Thyroid gland (tissue), 4 donors: ENCODE results near the gene KCTD13. TPM values are rescaled to one million over a fixed set of nuclear protein-coding genes. Genes with fewer than 3 reads are reported as not detected.

Experiments
- DNase-seq, 2 donors: peaks; one replicate each; pipeline ENCODE4 v3.0.0-alpha.2; 2019
- H3K27ac ChIP-seq, 3 donors: fragments of 200-600 bp; sonication (generic); 1 replicate in 2 of 3; 2 replicates in 1 of 3; pipeline ENCODE4 v1.5.1; 2016 to 2019; ENCODE audit warnings: mild to moderate bottlenecking in 1 of 3, moderate library complexity in 1 of 3
- H3K27me3 ChIP-seq: fragments of 200-600 bp; sonication (generic); one replicate; pipeline ENCODE4 v1.5.1; 2019
- H3K36me3 ChIP-seq, 2 donors: fragments of 200-600 bp; sonication (generic); one replicate each; pipeline ENCODE4 v1.5.1; 2016 to 2019
- H3K4me1 ChIP-seq, 2 donors: fragments of 200-600 bp; sonication (generic); one replicate each; pipeline ENCODE4 v1.5.1; 2017 to 2019
- H3K4me3 ChIP-seq, 3 donors: fragments of 200-600 bp; sonication (generic); replicated peaks in 1 of 3; 1 replicate in 2 of 3; 2 replicates in 1 of 3; pipeline ENCODE4 v1.5.1; 2016; ENCODE audit warnings: mild to moderate bottlenecking in 1 of 3
- H3K9me3 ChIP-seq: fragments of 200-600 bp; sonication (generic); one replicate; pipeline ENCODE4 v1.5.1; 2017
- CTCF ChIP-seq, 6 experiments: fragments of 200-600 bp in 3 of 6; fragments of 450-650 bp in 3 of 6; sonication (generic) in 3 of 6; IDR thresholded peaks; one replicate each; pipeline ENCODE4 v1.5.1; 2016 to 2019; ENCODE audit warnings: antibody characterized with exemption in 6 of 6, mild to moderate bottlenecking in 2 of 6, inconsistent platforms in 1 of 6, moderate library complexity in 1 of 6
- POLR2A ChIP-seq, 2 donors: fragments of 450-650 bp; IDR thresholded peaks; one replicate each; pipeline ENCODE4 v1.6.1; 2017; ENCODE audit warnings: antibody characterized with exemption in 2 of 2, mild to moderate bottlenecking in 2 of 2, moderate library complexity in 1 of 2
- WGBS, 2 donors: methylation state at CpG; one replicate each; pipeline ENCODE4 v1.1.5; 2017; 5-methylcytosine and 5-hydroxymethylcytosine counted together
- intact Hi-C: fragments of 100-400 bp; cut with DNase I; formaldehyde crosslinking; loops from one replicate; pipeline ENCODE4 v1.15.1; 2023
- total RNA-seq, 4 donors: library from RNA; depleted of rRNA; stranded (reverse); fragments of >200 nt; gene quantifications; one replicate each; pipeline ENCODE4 v1.2.3, GENCODE V29; 2016

Gene KCTD13
- 10 to 100 TPM in 3 of 4 donors, 1 to 10 TPM in 1; 9.8 to 27.5 (median 15.5) TPM for total RNA-seq

- TF ChIP-seq POLR2A (IDR thresholded peaks at IDR 0.05) (peak in 1 of 2 donors; percentile 86), CTCF (IDR thresholded peaks at IDR 0.05) (no peak)
- Histone ChIP-seq H3K27me3 (no peaks in the 10 kb centered on the region), H3K4me1 (peaks cover 8 to 15% of the 10 kb centered on the region in 2 donors), H3K4me3 (peak within 1 kb of the TSS; percentile 38 to 93 (median 71)), H3K9me3 (no peaks in the 10 kb centered on the region), H3K36me3 (peaks cover 3 to 14% of the 10 kb centered on the region in 2 donors), H3K27ac (peak within 1 kb of the TSS; percentile 76 to 83 (median 80))
- DNase-seq: peak; percentile 79 to 80
- WGBS, 2 donors: 1% methylated on average over 33 to 49 of the region's 89 CpGs
- intact Hi-C loops: loop anchor here (10.0 kb wide), 1 partner anchor 111 kb away; the partner anchor contains the start of genes PAGR1 and PRRT2
Observed at GRCh38 chr16:29925781-29926710, at the start of gene KCTD13. KCTD13 (minus strand) TSS chr16:29926226; CDS start chr16:29926033, 193 bp downstream.

- no peaks in the 10 kb centered on the region for H3K9me3 ChIP-seq
- H3K4me1 ChIP-seq: peaks cover 15 to 33% of the 10 kb centered on the region in 2 donors
- intact Hi-C loops: no loop called here
- H3K4me3 ChIP-seq: peak overlapping the region; percentile 24 to 94 (median 66)
- WGBS, 2 donors: 63 to 73% methylated on average over 5 of the region's 5 CpGs
- TF ChIP-seq CTCF (IDR thresholded peaks at IDR 0.05) (no peak), POLR2A (IDR thresholded peaks at IDR 0.05) (no peak)
- peaks cover 24 to 31% of the 10 kb centered on the region in 2 donors for H3K36me3 ChIP-seq
- no peak for DNase-seq
- peak overlapping the region in 2 of 3 donors; percentile 8 to 75 for H3K27ac ChIP-seq
- H3K27me3 ChIP-seq: no peaks in the 10 kb centered on the region
Observed at GRCh38 chr16:29975134-29975538, 49.1 kb upstream of the KCTD13 start.

- no peaks in the 10 kb centered on the region for H3K9me3 ChIP-seq
- WGBS, 2 donors: 2 to 3% methylated on average over 21 to 23 of the region's 31 CpGs
- H3K27me3 ChIP-seq: no peaks in the 10 kb centered on the region
- intact Hi-C loops: no loop called here
- no peak for TF ChIP-seq CTCF (IDR thresholded peaks at IDR 0.05)
- no peak for TF ChIP-seq POLR2A (IDR thresholded peaks at IDR 0.05)
- peak overlapping the region; percentile 24 to 94 (median 66) for H3K4me3 ChIP-seq
- peaks cover 19 to 26% of the 10 kb centered on the region in 2 donors for H3K36me3 ChIP-seq
- peak; percentile 8 to 22 for DNase-seq
- H3K4me1 ChIP-seq: peaks cover 15 to 33% of the 10 kb centered on the region in 2 donors
- peak overlapping the region; percentile 58 to 85 (median 75) for H3K27ac ChIP-seq
Observed at GRCh38 chr16:29974291-29975133, 48.5 kb upstream of the KCTD13 start.

- DNase-seq: peak; percentile 99
- H3K27ac ChIP-seq: peak within 1 kb of the TSS; percentile 58 to 85 (median 75)
- TF ChIP-seq CTCF (IDR thresholded peaks at IDR 0.05) (no peak), POLR2A (IDR thresholded peaks at IDR 0.05) (peak in 1 of 2 donors; percentile 87)
- peaks cover 10 to 24% of the 10 kb centered on the region in 2 donors for H3K36me3 ChIP-seq
- intact Hi-C loops: no loop called here
- no peaks in the 10 kb centered on the region for H3K27me3 ChIP-seq
- 2 to 5% methylated on average over 37 to 60 of the region's 75 CpGs for WGBS, 2 donors
- peak within 1 kb of the TSS; percentile 24 to 94 (median 66) for H3K4me3 ChIP-seq
- no peaks in the 10 kb centered on the region for H3K9me3 ChIP-seq
- H3K4me1 ChIP-seq: peaks cover 15 to 33% of the 10 kb centered on the region in 2 donors
Observed at GRCh38 chr16:29973384-29974246, 47.6 kb upstream of the KCTD13 start, which contains the start of gene TAOK2. TAOK2 (plus strand) TSS chr16:29973868; CDS start chr16:29977773, 3,905 bp downstream.
